Measurements from ENCODE around the gene MYADM.

DNA sequence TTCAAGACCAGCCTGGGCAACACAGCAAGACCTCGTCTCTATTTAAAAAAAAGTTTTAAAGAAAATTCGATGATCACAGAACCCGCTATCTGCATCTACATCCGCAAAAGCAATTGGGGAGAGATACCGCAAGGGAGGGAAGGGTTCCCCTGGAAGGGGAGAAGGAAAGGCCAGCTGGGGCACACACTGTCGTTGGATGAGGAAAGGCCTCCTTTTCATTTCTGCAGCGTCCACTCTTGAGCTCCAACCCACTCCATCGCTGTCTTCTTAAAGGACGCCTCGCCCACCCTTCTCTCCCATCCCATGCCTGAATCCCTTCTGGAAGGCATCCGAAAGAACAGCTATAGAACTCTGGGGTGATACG lies 11.1 kb downstream of the MYADM start:
- TF ChIP-seq JUND (IDR thresholded peaks at IDR 0.05) (no peak), YY1 (IDR thresholded peaks at IDR 0.05) (no peak), TAF1 (conservative IDR thresholded peaks at IDR 0.05) (no peak), EGR1 (IDR thresholded peaks at IDR 0.05; ENCODE audit: low read depth in 2 of 2) (no peak), SP1 (IDR thresholded peaks at IDR 0.05) (no peak), RAD21 (IDR thresholded peaks at IDR 0.05) (no peak)
- TF ChIP-seq, protein P1, sequence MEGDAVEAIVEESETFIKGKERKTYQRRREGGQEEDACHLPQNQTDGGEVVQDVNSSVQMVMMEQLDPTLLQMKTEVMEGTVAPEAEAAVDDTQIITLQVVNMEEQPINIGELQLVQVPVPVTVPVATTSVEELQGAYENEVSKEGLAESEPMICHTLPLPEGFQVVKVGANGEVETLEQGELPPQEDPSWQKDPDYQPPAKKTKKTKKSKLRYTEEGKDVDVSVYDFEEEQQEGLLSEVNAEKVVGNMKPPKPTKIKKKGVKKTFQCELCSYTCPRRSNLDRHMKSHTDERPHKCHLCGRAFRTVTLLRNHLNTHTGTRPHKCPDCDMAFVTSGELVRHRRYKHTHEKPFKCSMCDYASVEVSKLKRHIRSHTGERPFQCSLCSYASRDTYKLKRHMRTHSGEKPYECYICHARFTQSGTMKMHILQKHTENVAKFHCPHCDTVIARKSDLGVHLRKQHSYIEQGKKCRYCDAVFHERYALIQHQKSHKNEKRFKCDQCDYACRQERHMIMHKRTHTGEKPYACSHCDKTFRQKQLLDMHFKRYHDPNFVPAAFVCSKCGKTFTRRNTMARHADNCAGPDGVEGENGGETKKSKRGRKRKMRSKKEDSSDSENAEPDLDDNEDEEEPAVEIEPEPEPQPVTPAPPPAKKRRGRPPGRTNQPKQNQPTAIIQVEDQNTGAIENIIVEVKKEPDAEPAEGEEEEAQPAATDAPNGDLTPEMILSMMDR (IDR thresholded peaks at IDR 0.05; ENCODE audit: low read depth, low read length, missing input control): no peak
- TF ChIP-seq, protein P2, sequence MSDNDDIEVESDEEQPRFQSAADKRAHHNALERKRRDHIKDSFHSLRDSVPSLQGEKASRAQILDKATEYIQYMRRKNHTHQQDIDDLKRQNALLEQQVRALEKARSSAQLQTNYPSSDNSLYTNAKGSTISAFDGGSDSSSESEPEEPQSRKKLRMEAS (IDR thresholded peaks at IDR 0.05): no peak
- TF ChIP-seq, protein P3, sequence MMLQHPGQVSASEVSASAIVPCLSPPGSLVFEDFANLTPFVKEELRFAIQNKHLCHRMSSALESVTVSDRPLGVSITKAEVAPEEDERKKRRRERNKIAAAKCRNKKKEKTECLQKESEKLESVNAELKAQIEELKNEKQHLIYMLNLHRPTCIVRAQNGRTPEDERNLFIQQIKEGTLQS (IDR thresholded peaks at IDR 0.05): no peak
- TF ChIP-seq, protein P4, sequence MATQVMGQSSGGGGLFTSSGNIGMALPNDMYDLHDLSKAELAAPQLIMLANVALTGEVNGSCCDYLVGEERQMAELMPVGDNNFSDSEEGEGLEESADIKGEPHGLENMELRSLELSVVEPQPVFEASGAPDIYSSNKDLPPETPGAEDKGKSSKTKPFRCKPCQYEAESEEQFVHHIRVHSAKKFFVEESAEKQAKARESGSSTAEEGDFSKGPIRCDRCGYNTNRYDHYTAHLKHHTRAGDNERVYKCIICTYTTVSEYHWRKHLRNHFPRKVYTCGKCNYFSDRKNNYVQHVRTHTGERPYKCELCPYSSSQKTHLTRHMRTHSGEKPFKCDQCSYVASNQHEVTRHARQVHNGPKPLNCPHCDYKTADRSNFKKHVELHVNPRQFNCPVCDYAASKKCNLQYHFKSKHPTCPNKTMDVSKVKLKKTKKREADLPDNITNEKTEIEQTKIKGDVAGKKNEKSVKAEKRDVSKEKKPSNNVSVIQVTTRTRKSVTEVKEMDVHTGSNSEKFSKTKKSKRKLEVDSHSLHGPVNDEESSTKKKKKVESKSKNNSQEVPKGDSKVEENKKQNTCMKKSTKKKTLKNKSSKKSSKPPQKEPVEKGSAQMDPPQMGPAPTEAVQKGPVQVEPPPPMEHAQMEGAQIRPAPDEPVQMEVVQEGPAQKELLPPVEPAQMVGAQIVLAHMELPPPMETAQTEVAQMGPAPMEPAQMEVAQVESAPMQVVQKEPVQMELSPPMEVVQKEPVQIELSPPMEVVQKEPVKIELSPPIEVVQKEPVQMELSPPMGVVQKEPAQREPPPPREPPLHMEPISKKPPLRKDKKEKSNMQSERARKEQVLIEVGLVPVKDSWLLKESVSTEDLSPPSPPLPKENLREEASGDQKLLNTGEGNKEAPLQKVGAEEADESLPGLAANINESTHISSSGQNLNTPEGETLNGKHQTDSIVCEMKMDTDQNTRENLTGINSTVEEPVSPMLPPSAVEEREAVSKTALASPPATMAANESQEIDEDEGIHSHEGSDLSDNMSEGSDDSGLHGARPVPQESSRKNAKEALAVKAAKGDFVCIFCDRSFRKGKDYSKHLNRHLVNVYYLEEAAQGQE (IDR thresholded peaks at IDR 0.05): no peak
